PC-9 (cell line): ENCODE data around the gene GPBP1.

Experiments
- EZH2 ChIP-seq: fragments of 200-600 bp; sonication (generic); IDR thresholded peaks from 2 replicates; pipeline ENCODE4 v1.8.0; 2017; ENCODE audit warnings: antibody characterized with exemption, low read depth
- TF ChIP-seq, protein P1 (sequence below): fragments of 200-600 bp; sonication (generic); conservative IDR thresholded peaks from 2 replicates; pipeline ENCODE4 v1.6.1; 2017; ENCODE audit warnings: mixed run types, antibody characterized with exemption, mild to moderate bottlenecking, moderate library complexity

DNA sequence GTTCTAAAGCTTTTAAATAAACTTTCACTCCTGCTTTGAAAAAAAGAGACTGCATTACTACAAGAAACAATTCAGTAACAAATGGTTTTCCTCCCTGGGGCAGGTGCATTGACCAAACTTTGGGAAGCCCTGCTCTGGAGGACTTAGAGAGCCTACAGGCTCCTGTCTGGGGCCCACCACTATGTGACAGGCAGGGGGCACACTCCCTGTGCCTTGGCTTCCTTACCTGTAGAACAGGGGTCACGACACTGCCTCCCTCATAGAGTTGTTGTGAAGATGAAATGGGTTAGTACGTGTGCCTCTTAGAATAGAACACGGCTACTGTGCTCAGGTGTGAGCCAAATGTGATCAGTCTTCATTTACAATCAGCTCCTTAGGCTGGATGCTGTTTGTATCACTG, 130.1 kb downstream of the GPBP1 start:
- TF ChIP-seq, protein P1, sequence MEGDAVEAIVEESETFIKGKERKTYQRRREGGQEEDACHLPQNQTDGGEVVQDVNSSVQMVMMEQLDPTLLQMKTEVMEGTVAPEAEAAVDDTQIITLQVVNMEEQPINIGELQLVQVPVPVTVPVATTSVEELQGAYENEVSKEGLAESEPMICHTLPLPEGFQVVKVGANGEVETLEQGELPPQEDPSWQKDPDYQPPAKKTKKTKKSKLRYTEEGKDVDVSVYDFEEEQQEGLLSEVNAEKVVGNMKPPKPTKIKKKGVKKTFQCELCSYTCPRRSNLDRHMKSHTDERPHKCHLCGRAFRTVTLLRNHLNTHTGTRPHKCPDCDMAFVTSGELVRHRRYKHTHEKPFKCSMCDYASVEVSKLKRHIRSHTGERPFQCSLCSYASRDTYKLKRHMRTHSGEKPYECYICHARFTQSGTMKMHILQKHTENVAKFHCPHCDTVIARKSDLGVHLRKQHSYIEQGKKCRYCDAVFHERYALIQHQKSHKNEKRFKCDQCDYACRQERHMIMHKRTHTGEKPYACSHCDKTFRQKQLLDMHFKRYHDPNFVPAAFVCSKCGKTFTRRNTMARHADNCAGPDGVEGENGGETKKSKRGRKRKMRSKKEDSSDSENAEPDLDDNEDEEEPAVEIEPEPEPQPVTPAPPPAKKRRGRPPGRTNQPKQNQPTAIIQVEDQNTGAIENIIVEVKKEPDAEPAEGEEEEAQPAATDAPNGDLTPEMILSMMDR, result no peak
- no peak for TF ChIP-seq EZH2
